SK-N-SH (cell line): Measurements from ENCODE around the gene CDK14.

Experiments
- CTCF ChIP-seq: fragments of 200-600 bp; sonication (generic); IDR thresholded peaks from 2 replicates; pipeline ENCODE4 v1.6.1; 2017; ENCODE audit warnings: antibody characterized with exemption, mild to moderate bottlenecking, moderate library complexity
- NFIC ChIP-seq: IDR thresholded peaks from 2 replicates; pipeline ENCODE4 v1.4.0; 2012; ENCODE audit warnings: borderline replicate concordance
- POLR2AphosphoS5 ChIP-seq: IDR thresholded peaks from 2 replicates; pipeline ENCODE4 v1.6.1; 2012; ENCODE audit warnings: low read depth, low read length
- USF2 ChIP-seq: fragments of 150-350 bp; IDR thresholded peaks from 2 replicates; pipeline ENCODE4 v1.6.1; 2017; ENCODE audit warnings: antibody characterized with exemption, low read length, low read depth, borderline replicate concordance
- YY1 ChIP-seq: IDR thresholded peaks from 2 replicates; pipeline ENCODE4 v1.4.0; 2012; ENCODE audit warnings: low read depth, mild to moderate bottlenecking
- TF ChIP-seq, protein P1 (sequence below): IDR thresholded peaks from 2 replicates; pipeline ENCODE4 v1.4.0; 2012; ENCODE audit warnings: low read depth

- TF ChIP-seq USF2 (no peak), YY1 (no peak), CTCF (no peak), NFIC (no peak), POLR2AphosphoS5 (no peak)
- TF ChIP-seq, protein P1, sequence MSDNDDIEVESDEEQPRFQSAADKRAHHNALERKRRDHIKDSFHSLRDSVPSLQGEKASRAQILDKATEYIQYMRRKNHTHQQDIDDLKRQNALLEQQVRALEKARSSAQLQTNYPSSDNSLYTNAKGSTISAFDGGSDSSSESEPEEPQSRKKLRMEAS, result no peak
These were observed 35.4 kb downstream of the CDK14 start for GRCh38 chr7:90631502-90631901.
